HUES6 (cell line): ENCODE results near the gene CSH2.
"Not testable (repeated sequence)": the region's sequence is repeated elsewhere in the genome, so short reads cannot be mapped to it uniquely, and the experiment has no call there.

Experiments used
- H3K27ac ChIP-seq: 2 replicates; pipeline ENCODE4 v1.7.0; 2013; ENCODE audit warnings: low read depth, mild to moderate bottlenecking, low read length, inconsistent platforms
- H3K27me3 ChIP-seq: 2 replicates; pipeline ENCODE4 v1.6.1; 2013; ENCODE audit warnings: low read length; ENCODE audit not compliant: control insufficient read depth, insufficient read depth
- H3K36me3 ChIP-seq: 2 replicates; pipeline ENCODE4 v1.6.1; 2013; ENCODE audit warnings: low read length; ENCODE audit not compliant: control insufficient read depth, insufficient read depth
- H3K4me1 ChIP-seq: 2 replicates; pipeline ENCODE4 v1.6.1; 2013; ENCODE audit warnings: low read length; ENCODE audit not compliant: control insufficient read depth, insufficient read depth
- H3K4me3 ChIP-seq: 2 replicates; pipeline ENCODE4 v1.5.1; 2013; ENCODE audit warnings: low read depth, low read length
- H3K9ac ChIP-seq: one replicate; pipeline ENCODE4 v1.6.1; 2013; ENCODE audit warnings: mild to moderate bottlenecking, low read length
- H3K9me3 ChIP-seq: 2 replicates; pipeline ENCODE4 v1.6.1; 2013; ENCODE audit warnings: low read depth, low read length; ENCODE audit not compliant: control insufficient read depth, insufficient read depth

Gene CSH2

GRCh38 chr17:63896524-63897354 lies 23.3 kb upstream of the CSH2 start, which contains the start of gene CSH1:
TSS of gene CSH1 (minus strand) at chr17:63896574. CDS start at chr17:63896511, 63 bp downstream.
- H3K36me3 ChIP-seq, H3K9ac ChIP-seq, H3K9me3 ChIP-seq, H3K27ac ChIP-seq, H3K4me3 ChIP-seq, H3K27me3 ChIP-seq, H3K4me1 ChIP-seq: not testable (repeated sequence)

- not testable (repeated sequence) for H3K27me3 ChIP-seq, H3K4me3 ChIP-seq, H3K4me1 ChIP-seq, H3K36me3 ChIP-seq, H3K27ac ChIP-seq, H3K9me3 ChIP-seq, H3K9ac ChIP-seq
Observed at GRCh38 chr17:63894821-63895220, 21.3 kb upstream of the CSH2 start.

- H3K9ac ChIP-seq, H3K9me3 ChIP-seq, H3K36me3 ChIP-seq: not testable (repeated sequence)
Observed at GRCh38 chr17:63894021-63894420, 20.5 kb upstream of the CSH2 start.

GRCh38 chr17:63892316-63893037 lies 19.0 kb upstream of the CSH2 start:
- not testable (repeated sequence) for H3K4me3 ChIP-seq, H3K36me3 ChIP-seq, H3K9ac ChIP-seq, H3K9me3 ChIP-seq, H3K4me1 ChIP-seq, H3K27me3 ChIP-seq, H3K27ac ChIP-seq

More at GRCh38 chr17:63894021-63894420, 20.5 kb upstream of the CSH2 start:
- H3K4me1 ChIP-seq, H3K4me3 ChIP-seq, H3K27me3 ChIP-seq, H3K27ac ChIP-seq: not testable (repeated sequence)

GRCh38 chr17:63889026-63889848 lies 15.8 kb upstream of the CSH2 start:
- H3K9ac ChIP-seq, H3K27me3 ChIP-seq, H3K9me3 ChIP-seq, H3K36me3 ChIP-seq, H3K4me1 ChIP-seq, H3K4me3 ChIP-seq, H3K27ac ChIP-seq: not testable (repeated sequence)

GRCh38 chr17:63885119-63885518 lies 11.6 kb upstream of the CSH2 start:
- H3K4me1 ChIP-seq = peaks cover 14% of the 10 kb centered on the region
- H3K9ac ChIP-seq, H3K4me3 ChIP-seq, H3K27me3 ChIP-seq, H3K9me3 ChIP-seq, H3K27ac ChIP-seq, H3K36me3 ChIP-seq: not testable (repeated sequence)

GRCh38 chr17:63882626-63883126 lies 9.2 kb upstream of the CSH2 start:
- not testable (repeated sequence) for H3K9ac ChIP-seq, H3K9me3 ChIP-seq, H3K27ac ChIP-seq, H3K4me3 ChIP-seq, H3K36me3 ChIP-seq, H3K27me3 ChIP-seq
- peaks cover 14% of the 10 kb centered on the region for H3K4me1 ChIP-seq

- no peaks in the 10 kb centered on the region for H3K36me3 ChIP-seq
- peak within 1 kb of the TSS; percentile 16; the same call in 1 of the 2 replicates for H3K4me3 ChIP-seq
- H3K9me3 ChIP-seq = no peaks in the 10 kb centered on the region
- no peak within 1 kb of the TSS for H3K9ac ChIP-seq
- no peaks in the 10 kb centered on the region for H3K27me3 ChIP-seq
- peaks cover 14% of the 10 kb centered on the region for H3K4me1 ChIP-seq
- H3K27ac ChIP-seq = no peak within 1 kb of the TSS
Observed at GRCh38 chr17:63881935-63882601, 8.6 kb upstream of the CSH2 start, which contains the start of gene GH2. TSS of gene GH2 (minus strand) at chr17:63881944. CDS start at chr17:63881801, 143 bp downstream.

GRCh38 chr17:63881337-63881736 lies 7.9 kb upstream of the CSH2 start:
- Histone ChIP-seq H3K4me1 (peaks cover 14% of the 10 kb centered on the region), H3K4me3 (peak overlapping the region; percentile 16; the same call in 1 of the 2 replicates)
- not testable (repeated sequence) for H3K27ac ChIP-seq, H3K9me3 ChIP-seq, H3K9ac ChIP-seq, H3K27me3 ChIP-seq, H3K36me3 ChIP-seq

GRCh38 chr17:63880706-63881105 lies 7.2 kb upstream of the CSH2 start:
- Histone ChIP-seq H3K27ac (no peak overlapping the region), H3K9ac (no peak overlapping the region), H3K9me3 (no peaks in the 10 kb centered on the region), H3K4me1 (peaks cover 14% of the 10 kb centered on the region), H3K27me3 (no peaks in the 10 kb centered on the region), H3K36me3 (no peaks in the 10 kb centered on the region), H3K4me3 (no peak overlapping the region)
